CMK (cell line): ENCODE measurements around the gene DISP1.
"Not testable (repeated sequence)": the region's sequence is repeated elsewhere in the genome, so short reads cannot be mapped to it uniquely, and the experiment has no call there.

Experiments
- DNase-seq: peaks from one replicate; pipeline ENCODE4 v3.0.0-alpha.2; 2010; ENCODE audit warnings: low read depth

Gene DISP1

DNA sequence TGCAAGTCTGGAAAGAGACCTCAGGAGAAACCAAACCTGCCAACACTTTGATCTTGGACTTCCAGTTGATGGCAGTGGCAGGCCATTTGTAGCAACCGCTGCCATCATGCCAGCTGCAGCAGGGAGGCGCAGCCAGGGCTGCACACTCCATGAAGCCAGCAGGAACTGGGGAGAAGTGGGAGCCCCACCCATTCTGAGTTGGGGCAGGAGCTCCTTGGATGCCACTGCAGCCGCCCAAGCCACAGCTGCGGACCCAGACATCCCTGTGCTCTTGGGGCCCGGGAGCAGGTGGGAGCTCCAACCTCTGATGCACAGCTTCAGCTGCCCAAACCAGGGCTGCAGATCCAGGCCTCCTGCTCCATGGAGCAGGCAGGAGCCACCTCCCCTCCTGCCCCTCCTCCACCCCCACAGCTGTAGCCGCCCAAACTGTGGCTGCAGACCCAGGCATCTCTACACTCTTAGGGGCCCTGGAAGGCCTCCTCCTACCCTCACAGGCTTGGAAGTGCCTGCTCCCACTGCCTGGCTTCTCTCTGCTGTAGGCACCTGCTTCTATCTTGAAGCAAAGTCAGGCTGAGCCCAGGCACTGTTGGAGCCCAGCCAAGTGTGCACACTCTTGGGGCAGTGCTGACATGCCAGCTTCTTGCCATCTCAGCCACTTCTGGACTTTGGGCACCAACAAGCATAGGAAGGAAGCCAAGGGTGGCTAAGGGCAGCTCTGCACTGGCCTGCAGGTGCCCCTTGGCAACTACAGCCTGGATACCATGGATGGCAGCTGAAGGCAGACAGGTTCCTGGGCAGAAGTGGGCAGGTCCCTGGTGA, 20.0 kb upstream of the DISP1 start:
- no peak for DNase-seq

DNA sequence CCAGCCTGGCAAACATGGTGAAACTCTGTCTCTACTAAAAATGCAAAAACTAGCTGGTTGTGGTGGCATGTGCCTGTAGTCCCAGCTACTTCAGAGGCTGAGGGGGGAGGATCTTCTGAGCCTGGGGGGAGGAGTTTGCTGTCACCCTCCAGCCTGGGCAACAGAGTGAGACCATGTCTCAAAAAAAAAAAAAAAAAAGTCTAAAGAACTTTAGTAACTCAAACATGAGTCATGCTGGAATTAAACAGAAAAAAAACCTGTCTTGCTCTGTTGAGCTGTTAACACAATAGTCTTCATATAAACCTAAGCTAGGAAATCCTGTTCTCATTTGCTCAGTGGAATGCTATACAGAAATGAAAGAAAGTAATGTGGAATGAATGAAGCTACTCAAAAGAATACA, 16.7 kb upstream of the DISP1 start:
- DNase-seq, result no peak

DNA sequence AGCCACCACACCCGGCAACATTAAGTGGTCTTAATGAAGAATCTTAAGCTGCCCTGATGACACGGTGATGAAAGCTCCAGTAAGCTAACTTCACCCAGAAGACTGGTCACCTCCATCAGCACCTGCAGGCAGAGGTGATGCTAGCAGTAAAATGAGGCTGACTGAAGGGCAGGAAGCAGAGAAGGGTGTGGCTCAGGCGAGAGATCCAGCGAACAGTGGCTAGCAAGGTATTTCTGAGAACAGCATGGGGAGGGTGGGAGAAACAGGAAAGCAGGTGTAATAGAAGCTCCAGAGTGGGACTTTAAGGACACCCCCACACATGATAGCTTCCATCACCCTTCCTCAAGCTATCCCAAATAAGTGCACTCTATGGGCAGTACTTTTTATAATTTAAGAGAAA, 15.9 kb upstream of the DISP1 start:
- DNase-seq, result no peak

DNA sequence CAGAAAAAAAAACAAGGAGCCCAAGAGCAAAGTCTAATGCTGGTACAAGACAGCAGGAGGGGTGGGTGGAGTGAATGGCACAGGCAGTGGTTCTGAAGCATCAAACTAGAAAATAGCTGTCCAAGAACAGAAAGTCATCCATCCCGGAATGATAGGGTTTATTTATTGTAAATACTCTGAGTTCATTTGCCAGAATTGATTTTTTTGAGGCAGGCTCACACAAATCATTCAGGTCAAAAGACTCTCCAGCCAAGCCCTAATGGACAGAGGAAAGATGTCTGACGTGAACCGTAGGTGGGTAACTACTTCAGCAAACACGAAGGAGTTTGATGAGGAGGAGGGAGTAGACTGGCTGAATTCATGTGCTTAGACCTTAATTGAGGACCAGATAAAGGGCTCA, 13.8 kb upstream of the DISP1 start:
- no peak for DNase-seq

DNA sequence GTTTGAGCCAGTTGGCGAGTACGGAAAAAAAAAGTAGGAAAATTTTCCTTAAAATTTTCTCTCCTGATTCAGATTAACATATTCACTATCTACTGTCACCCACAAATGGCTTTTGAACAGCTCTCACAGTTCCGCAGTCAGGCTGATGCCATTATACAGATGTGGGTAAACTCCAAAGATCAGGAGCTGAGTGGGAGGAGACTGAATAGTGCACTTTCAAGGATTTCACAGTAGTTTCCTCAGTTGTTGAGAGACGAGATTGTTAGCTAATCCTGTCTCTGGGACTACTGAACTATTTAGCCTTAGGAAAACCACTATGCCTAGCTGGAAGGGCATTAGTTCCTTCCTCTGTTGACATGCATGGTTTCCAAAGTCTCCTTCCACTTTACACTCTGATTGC, 3.2 kb upstream of the DISP1 start:
- DNase-seq, result no peak

DNA sequence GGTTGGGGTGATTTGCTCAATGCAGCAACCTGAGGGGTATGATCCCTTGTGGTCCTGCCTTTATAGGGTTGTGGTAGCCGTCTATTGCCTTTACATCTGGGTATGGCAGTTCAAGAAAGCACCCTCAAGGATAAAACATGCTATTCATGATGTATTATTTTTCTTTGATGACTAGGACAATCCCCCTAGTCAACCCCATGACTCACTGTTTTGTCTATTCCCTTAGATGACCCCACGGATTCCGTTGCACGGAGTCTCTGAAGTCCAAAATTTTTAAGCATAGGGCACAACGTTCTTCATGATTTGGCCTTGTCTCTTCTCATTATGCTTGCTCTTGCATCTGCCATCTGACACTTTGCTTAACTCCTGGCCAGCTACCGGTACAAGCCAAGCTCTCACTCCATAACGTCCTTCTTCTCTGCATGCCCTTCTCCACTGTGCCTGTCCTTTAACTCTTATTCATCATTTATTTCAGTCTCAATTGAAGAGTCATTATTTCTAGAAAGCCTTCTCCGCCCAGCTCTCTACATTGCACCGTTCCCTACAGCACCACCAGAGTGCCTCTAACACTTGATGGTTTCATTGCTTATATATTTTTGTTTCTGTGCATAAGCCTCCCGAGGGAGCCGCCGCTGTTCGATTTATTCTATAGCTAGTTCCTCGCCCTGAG, 838 bp upstream of the DISP1 start:
- DNase-seq, result no peak

DNA sequence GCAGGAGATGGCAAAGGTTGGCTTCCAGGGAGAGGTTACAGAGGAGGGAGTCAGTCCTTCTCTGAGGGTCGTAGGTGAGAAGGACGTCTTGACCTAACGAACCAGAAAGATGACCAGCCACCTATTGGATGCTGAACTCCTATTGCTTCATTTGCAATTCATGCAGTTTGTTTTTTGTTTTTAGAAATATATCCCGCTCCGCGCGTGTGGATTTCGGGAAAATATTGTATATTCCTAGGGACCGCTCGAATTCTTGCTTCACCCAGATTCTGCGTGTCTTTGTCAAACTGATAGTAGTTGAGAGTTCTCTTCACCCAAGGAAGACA, 564 bp downstream of the DISP1 start:
- DNase-seq, result no peak

DNA sequence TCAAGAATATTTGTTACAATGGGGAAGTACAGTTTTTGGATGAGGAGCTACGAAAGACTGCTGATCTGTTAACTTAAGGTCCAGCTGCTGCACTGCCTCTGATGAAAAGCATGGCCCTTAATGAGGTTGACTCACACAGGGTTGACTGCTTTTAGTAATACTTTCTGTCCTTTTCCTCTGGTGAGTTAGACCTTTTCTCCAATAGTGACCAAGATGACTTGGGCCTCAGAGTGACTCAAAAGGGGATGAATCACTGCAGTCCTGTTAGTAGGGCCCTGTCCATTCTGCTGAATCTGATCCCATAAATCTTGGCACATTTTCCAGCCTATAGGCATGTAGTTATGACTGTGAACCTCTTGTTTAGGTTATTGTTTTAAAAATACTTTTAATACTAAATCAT, 2.7 kb downstream of the DISP1 start:
- DNase-seq, result no peak

DNA sequence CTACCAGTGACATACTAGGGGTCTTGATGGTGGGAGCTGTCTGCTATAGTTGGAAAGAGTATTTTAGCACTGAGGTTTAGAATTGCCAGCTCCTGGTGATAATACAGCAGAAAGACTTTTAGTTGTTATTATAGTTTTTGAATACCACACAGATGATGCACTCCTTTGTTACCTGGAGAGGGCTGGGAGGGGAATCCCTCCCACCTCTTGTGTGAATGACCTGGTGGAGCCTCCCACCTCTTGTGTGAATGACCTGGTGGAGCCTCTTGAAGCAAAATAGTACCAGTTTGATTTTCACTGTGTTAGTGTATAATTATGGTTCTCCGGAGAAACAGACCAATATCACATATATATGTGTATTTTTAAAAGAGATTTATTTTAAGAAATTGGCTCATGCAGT, 3.3 kb downstream of the DISP1 start:
- DNase-seq, result no peak

DNA sequence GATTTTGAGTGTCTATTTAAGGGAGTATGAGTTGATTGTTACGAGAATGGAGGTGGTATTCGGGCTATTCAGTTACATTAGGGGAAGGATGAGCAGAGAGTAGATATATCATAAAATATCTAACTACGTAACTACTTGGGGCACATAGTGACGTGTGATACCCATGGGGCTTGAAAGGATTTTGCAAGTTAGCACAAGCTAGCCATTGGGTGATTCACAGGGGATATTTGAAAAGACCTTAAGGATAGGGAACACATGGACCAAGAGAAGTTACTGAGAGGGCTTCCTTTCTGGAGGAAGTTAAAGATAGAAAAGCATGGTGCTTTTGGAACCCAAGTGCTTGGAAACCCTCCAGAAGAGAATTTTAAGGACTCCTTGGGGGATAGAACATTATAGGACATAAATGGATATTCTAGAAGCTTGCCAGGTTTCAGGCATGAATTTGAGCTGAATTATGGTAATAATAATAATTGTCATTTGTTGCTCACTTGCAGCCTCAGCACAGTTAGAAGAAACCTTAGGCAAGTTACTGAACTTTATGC, 5.4 kb downstream of the DISP1 start:
- no peak for DNase-seq

DNA sequence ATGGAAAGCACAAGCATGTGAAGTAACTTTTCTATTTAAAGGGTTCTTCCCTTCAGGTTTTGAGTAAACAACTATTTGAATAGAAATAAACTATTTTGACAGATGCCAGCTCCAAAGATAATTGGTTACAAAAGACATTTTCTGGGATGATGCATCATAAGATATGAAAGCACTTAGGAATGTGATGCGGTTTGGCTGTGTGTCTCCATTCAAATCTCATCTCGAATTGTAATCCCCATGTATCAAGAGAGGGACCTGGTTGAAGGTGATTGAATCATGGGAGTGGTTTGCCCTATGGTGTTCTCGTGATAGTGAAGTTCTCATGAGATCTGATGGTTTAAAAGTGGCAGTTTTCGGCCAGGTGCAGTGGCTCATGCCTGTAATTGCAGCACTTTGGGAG, 6.4 kb downstream of the DISP1 start:
- no peak for DNase-seq

DNA sequence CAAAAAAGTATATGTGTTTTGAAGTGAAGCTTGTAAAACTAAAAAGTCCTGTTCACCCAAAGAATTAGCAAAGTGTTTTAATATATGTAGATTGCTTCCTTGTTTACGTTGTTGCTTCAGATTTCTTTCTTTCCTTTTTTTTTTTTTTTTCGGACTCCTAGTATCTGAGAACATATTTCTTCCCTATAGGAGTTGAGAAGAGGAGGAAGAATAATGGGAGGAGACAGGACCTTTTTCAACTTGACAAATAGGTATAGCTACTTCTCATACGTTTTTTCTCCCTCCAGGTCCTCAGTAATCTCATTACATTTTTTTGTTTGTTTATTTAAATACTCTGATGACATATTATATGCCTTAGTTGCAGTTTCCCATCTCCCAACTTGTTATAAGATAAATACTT, 8.9 kb downstream of the DISP1 start:
- DNase-seq, result no peak

DNA sequence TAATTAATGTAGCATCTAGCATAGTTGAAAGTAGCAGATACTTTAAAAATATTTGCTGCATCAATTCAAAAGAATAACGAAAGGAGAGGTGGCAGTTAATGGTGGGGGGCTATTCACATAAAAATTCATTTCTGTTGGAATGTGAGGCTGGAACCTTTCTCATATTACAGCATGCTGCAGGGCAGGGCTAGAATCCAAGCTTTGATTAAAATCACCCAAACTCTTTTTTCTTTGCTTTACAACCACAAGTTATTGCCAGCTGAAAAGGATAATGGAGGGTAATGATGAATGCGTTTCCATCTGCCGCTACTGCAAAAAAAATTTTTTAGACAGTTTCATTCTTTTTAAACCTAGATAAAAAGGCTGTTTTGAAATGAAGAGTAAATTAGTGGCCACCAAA, 9.8 kb downstream of the DISP1 start:
- DNase-seq, result no peak

DNA sequence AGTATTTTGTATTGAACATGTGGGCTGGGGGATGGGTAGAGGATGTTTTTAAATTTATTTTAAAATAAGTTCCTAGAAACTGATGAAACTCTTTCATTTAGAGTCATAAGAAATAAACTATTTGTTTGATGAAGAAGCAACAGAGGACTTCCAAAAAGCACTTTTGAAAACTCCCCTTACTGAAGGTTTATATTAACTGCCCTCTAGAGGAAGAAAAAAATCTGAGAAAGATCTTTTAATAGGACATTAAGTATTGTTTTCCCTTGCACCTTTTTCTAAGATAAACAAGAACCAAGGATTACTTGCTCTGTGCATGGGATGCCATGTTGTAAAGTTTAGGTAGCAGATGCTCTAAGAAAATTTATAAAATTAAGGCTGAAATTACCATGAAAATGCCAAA, 14.1 kb downstream of the DISP1 start:
- DNase-seq, result no peak

DNA sequence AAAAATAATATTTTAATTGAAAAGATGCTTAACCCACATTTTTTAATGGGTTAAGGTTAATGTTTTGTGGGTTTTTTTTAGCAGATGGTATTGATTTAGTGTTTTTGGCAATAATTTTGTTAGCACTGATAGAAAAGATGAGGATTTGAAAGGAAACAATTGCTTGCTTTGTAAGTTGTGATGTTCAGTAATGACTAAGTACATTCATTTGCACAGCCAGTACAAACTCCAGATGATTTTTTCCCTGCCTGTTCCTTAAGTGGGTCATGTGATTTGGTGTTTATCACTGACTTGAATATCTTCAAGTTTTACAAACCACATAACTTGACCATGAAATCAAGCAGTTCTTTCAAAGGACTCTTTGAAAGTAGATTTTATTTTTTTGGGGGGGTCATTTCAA, 15.0 kb downstream of the DISP1 start:
- DNase-seq, result no peak

DNA sequence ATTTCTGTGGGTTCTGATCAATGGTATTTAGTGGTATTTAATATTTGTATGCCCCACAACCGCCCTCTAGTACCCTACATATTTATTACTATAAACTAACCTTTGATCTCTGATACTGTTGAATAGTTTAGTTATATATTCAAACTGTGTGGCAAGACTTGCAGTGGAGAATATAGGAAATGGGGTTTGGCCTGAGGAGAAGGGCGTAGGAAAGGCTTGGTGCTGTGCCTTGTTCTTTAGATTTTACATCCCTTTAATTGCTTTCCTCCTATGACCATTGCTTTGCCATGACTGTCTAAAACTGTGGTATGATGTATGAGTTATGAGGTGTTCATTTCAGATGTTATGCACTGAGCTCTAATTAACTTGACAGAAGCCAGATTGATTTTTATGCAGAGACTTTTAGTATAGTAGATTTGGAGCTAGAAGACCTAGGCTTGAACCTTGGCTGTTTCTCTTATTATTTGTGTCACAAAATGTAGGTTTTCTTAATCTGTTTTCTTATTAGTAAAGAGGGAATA, 18.6 kb downstream of the DISP1 start:
- no peak for DNase-seq

DNA sequence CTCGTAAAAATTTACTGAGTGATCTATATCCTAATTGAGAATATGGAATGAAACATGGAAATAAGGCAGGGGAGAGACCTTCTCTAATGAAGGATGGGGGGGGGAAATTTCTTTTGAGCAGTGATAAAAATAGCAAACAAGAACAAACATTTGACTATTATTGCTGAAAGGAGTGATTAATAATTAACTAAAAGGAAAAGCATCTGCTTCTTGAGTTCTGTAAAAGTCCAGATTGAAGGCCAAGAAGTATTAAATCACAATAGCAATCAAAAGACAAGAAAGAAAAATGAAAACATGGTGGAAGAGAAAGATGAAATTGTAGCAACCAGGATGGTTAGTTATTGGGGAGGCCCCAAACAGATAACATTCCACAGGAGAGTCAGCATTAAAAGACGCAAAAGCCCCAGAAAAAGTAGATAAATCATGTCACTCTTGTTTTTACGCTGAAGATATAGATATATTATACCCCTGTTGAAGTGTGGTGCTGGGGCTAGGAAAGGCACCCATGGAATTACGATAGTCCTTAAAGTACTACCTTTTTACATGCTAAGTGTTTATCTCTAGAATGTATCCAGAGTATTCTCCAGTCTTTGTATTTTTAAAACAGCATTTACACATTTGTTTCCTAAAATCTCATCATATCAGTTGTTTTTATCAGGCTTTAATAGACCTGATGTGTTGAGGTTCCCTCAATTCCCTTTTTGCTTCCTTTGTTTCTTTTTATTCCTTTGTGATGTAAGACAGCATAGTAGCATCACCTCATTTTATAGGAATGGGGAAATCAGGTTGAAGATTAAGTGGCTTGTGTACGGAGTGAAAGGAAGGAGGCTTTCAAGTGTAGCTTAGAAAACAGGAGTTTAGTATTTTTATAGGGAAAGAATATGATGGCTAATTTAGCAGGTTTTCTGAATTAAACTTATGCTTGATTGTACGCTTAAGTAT, 28.9 kb downstream of the DISP1 start:
- DNase-seq, result no peak

DNA sequence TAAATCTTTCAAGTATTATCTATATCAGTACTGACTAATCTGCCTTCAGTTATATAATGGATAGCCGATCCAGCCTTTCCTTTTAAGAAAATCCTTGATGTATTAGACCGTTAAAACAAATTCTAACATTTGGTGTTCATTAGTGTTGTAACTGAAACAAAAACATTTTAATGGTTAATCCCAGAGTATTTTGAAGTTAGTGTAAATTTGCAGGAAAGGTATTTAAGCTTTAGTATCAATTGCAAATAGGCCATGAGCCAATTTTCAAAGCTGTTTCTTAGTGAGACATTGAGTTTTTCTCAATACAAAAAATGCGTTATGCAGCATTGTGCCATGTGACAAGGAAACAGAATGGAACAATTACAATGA, 29.6 kb downstream of the DISP1 start:
- no peak for DNase-seq

DNA sequence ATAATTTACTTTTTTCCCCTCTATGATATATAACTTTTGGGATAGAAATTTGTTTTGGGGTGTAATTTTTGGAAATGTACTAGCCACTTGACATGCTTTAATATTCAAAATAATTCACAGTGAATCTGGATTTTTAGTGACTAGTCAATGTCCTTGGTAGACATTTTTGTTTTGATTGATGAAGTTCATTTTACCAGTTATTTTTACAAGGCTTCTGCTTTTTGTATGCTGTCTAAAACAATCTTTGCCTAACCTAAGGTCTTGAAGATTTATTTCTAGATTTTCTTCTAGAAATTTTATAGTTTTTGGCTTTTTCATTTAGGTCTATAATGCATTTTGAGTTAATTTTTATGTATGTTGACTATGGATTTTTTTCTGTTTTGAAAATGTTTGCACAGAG, 30.9 kb downstream of the DISP1 start:
- DNase-seq, result no peak

DNA sequence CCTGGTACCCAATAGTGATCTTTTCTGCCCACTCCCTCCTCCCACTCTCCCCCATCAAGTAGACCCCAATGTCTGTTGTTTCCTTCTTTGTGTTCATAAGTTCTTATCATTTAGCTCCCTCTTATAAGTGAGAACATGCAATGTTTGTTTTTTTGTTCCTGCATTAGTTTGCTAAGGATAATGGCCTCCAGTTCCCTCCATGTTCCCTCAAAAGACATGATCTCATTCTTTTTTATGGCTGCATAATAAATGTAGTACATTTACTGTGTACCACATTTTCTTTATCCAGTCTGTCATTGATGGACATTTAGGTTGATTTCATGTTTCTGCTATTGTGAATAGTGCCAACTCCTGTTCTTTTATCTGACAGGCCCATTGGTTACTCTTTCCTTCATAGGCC, 35.7 kb downstream of the DISP1 start:
- DNase-seq, result not testable (repeated sequence)

DNA sequence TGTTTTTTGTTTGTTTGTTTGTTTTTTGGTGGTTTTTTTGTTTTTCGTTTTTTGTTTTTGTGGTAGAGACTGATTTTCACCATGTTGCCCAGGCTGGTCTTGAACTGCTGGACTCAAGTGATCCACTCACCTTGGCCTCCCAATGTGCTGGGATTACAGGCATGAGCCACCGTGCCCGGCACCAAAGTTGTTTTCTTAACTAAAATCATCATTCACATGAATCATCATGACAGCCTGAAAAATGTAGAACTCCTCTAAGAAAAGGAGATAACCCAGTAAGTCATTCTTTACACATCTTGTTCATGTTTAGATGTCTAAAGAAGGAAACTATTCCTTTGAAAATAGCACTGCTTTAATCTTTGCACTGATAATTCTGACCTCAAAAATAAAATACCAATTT, 37.5 kb downstream of the DISP1 start:
- no peak for DNase-seq

DNA sequence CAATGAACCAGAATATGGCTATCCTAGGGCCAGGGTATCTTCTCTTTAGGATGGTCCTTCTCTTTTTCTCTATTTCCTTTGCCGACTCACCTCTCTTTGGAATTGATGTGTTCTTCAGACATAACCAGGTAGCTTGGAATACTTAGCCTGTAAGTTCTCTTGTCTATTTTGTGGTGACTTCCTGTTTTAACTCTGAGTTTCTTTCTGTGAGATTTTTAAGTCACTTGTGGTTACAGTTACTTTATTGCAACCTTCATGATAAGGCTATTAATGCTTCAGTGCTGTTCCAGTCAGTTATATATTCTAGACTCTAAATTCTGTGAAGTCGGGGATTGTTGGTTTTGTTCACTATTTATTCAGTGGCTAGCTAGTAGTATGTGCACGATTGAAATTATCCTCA, 46.2 kb downstream of the DISP1 start:
- no peak for DNase-seq
